SU-DHL-6 (cell line): Measurements from ENCODE around the gene E2F6.

Experiments
- H2AFZ ChIP-seq: fragments of 200-600 bp; sonication (generic); 2 replicates; pipeline ENCODE4 v1.6.1; 2014; ENCODE audit warnings: low read depth, mild to moderate bottlenecking, moderate library complexity, mixed read lengths, antibody characterized with exemption, low read length; ENCODE audit not compliant: severe bottlenecking
- H3F3A ChIP-seq: fragments of 200-600 bp; shearing (Covaris generic); 2 replicates; pipeline ENCODE4 v1.6.0; 2016; ENCODE audit warnings: antibody characterized with exemption, mild to moderate bottlenecking; ENCODE audit not compliant: insufficient read depth
- H3K27ac ChIP-seq: fragments of 200-600 bp; sonication (generic); 2 replicates; pipeline ENCODE4 v1.5.1; 2016; ENCODE audit warnings: low read depth, mild to moderate bottlenecking, low read length, moderate library complexity, mixed read lengths
- H3K27me3 ChIP-seq: fragments of 200-600 bp; sonication (generic), shearing (Covaris generic); 2 replicates; pipeline ENCODE4 v1.6.0; 2014; ENCODE audit warnings: mild to moderate bottlenecking, low read length
- H3K36me3 ChIP-seq: fragments of 200-600 bp; sonication (generic); 2 replicates; pipeline ENCODE4 v1.6.1; 2014; ENCODE audit warnings: mild to moderate bottlenecking, low read length, mixed read lengths
- H3K4me2 ChIP-seq: fragments of 300-600, 200-600 bp; shearing (Covaris generic), sonication (generic); 2 replicates; pipeline ENCODE4 v1.6.0; 2014; ENCODE audit warnings: low read length, low read depth, mild to moderate bottlenecking; ENCODE audit not compliant: poor library complexity, severe bottlenecking
- H3K4me3 ChIP-seq: fragments of 200-600 bp; sonication (generic); 2 replicates; pipeline ENCODE4 v1.5.1; 2014; ENCODE audit warnings: antibody characterized with exemption, low read length, mild to moderate bottlenecking, mixed read lengths; ENCODE audit not compliant: insufficient read depth, poor library complexity, severe bottlenecking
- H3K79me2 ChIP-seq: fragments of 200-600 bp; sonication (generic); 2 replicates; pipeline ENCODE4 v1.6.1; 2014; ENCODE audit warnings: mild to moderate bottlenecking, low read length, moderate library complexity; ENCODE audit not compliant: insufficient read depth
- H3K9ac ChIP-seq: fragments of 200-600 bp; sonication (generic); 2 replicates; pipeline ENCODE4 v1.7.0; 2014; ENCODE audit warnings: mild to moderate bottlenecking, low read length
- H3K9me2 ChIP-seq: fragments of 200-600 bp; sonication (generic); replicated peaks from 2 replicates; pipeline ENCODE4 v1.6.1; 2014; ENCODE audit warnings: low read length; ENCODE audit not compliant: insufficient read depth
- H3K9me3 ChIP-seq: fragments of 200-600 bp; sonication (generic); 2 replicates; pipeline ENCODE4 v1.6.1; 2014; ENCODE audit warnings: low read length, mixed read lengths; ENCODE audit not compliant: insufficient read depth
- H4K20me1 ChIP-seq: fragments of 200-600 bp; sonication (generic); 2 replicates; pipeline ENCODE4 v1.6.1; 2014; ENCODE audit warnings: low read depth, mild to moderate bottlenecking, antibody characterized with exemption, low read length, moderate library complexity, mixed read lengths
- EZH2phosphoT487 ChIP-seq: fragments of 200-600 bp; sonication (generic), shearing (Covaris generic); conservative IDR thresholded peaks from 2 replicates; pipeline ENCODE4 v1.6.1; 2018; ENCODE audit warnings: mild to moderate bottlenecking, antibody characterized with exemption, low read length, moderate library complexity, mixed read lengths
- TF ChIP-seq, protein P1 (sequence below): fragments of 200-600 bp; sonication (generic); IDR thresholded peaks from one replicate; pipeline ENCODE4 v1.5.1; 2017; ENCODE audit warnings: antibody characterized with exemption, mild to moderate bottlenecking, low read length, moderate library complexity; ENCODE audit not compliant: insufficient read depth, poor library complexity, severe bottlenecking

E2F6 gene

DNA sequence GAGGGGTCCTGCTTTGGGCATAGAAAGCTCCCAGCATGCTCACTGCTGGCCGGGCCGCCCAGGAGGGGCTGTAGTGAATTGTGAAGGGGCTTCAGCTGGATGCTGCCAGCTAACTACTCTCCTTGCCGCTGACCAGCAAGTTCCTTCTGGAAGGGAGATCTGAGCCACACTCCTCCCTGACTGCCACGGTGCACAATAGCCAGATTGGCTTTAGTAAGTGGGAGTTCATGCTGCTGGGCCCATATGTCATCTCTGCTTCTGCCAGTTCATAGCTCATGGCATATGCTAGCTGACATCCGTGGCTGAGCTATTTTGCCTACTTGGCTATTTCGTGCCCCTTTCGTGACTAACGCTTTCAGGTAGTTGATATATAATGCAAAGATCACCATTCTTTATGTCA lies 69.9 kb downstream of the E2F6 start:
- Histone ChIP-seq H3K4me3 (no peak overlapping the region), H3K36me3 (no peaks in the 10 kb centered on the region), H3K79me2 (no peaks in the 10 kb centered on the region), H4K20me1 (no peaks in the 10 kb centered on the region), H3K9ac (no peak overlapping the region), H3K27ac (no peak overlapping the region), H3K9me2 (no peaks in the 10 kb centered on the region), H3F3A (no peaks in the 10 kb centered on the region), H3K4me2 (no peak overlapping the region), H3K9me3 (no peaks in the 10 kb centered on the region), H3K27me3 (no peaks in the 10 kb centered on the region), H2AFZ (no peak overlapping the region)
- no peak for TF ChIP-seq EZH2phosphoT487
- TF ChIP-seq, protein P1, sequence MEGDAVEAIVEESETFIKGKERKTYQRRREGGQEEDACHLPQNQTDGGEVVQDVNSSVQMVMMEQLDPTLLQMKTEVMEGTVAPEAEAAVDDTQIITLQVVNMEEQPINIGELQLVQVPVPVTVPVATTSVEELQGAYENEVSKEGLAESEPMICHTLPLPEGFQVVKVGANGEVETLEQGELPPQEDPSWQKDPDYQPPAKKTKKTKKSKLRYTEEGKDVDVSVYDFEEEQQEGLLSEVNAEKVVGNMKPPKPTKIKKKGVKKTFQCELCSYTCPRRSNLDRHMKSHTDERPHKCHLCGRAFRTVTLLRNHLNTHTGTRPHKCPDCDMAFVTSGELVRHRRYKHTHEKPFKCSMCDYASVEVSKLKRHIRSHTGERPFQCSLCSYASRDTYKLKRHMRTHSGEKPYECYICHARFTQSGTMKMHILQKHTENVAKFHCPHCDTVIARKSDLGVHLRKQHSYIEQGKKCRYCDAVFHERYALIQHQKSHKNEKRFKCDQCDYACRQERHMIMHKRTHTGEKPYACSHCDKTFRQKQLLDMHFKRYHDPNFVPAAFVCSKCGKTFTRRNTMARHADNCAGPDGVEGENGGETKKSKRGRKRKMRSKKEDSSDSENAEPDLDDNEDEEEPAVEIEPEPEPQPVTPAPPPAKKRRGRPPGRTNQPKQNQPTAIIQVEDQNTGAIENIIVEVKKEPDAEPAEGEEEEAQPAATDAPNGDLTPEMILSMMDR = no peak

DNA sequence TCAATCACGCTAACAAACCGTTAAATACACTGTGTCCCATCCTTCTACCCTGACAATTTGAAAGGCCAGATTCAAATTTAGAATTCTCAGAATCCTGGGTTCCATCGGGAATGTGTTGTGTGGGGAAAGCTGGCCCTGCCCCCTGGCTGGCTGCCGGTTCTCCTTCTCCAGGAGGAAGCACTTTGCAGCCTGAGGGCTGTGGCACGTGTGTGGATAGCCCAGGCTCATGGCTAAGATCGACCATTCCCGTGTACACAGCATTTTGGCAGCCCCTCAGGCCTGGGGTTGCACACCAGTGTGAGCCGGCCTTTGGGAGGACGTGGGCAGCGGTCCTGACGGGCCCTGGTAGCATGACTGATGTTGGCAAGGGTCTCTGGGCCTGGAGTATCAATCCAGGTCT lies 70.6 kb downstream of the E2F6 start:
- H2AFZ ChIP-seq = no peak overlapping the region
- no peak overlapping the region for H3K4me2 ChIP-seq
- TF ChIP-seq, protein P1 = no peak
- TF ChIP-seq EZH2phosphoT487 = no peak
- H3K36me3 ChIP-seq = no peaks in the 10 kb centered on the region
- no peaks in the 10 kb centered on the region for H3K79me2 ChIP-seq
- H3K9me3 ChIP-seq = no peaks in the 10 kb centered on the region
- no peaks in the 10 kb centered on the region for H3K9me2 ChIP-seq
- no peak overlapping the region for H3K27ac ChIP-seq
- no peaks in the 10 kb centered on the region for H3K27me3 ChIP-seq
- H3K9ac ChIP-seq = no peak overlapping the region
- no peaks in the 10 kb centered on the region for H4K20me1 ChIP-seq
- H3K4me3 ChIP-seq = no peak overlapping the region
- H3F3A ChIP-seq = no peaks in the 10 kb centered on the region
